MM.1S (cell line): ENCODE measurements around the gene NKX2-3.

Experiments used
- CTCF ChIP-seq: fragments of 300-600 bp; sonication (generic); IDR thresholded peaks from 2 replicates; pipeline ENCODE4 v1.5.1; 2016; ENCODE audit warnings: antibody characterized with exemption, low read length, mixed read lengths
- EZH2 ChIP-seq: fragments of 300-600 bp; sonication (generic); optimal IDR thresholded peaks from 2 replicates; pipeline ENCODE3; 2017; ENCODE audit warnings: low read depth, mild to moderate bottlenecking, antibody characterized with exemption, low read length, mixed read lengths
- EZH2phosphoT487 ChIP-seq: fragments of 300-600 bp; sonication (generic); IDR thresholded peaks from 2 replicates; pipeline ENCODE4 v1.6.1; 2018; ENCODE audit warnings: antibody characterized with exemption, low read length

GRCh38 chr10:99533496-99534449 lies 1.0 kb downstream of the NKX2-3 start:
- TF ChIP-seq CTCF (no peak), EZH2 (no peak), EZH2phosphoT487 (no peak)
